GM12878 (cell line): ENCODE results near the gene HIBCH. TPM values are rescaled to one million over a fixed set of nuclear protein-coding genes. Genes with fewer than 3 reads are reported as not detected.

Experiments
- ATAC-seq: fragments of 200-7000 bp; cut with Tn5 transposase; 3 replicates; pipeline ENCODE4 v1.9.1; 2020; ENCODE audit warnings: mild to moderate bottlenecking, moderate library complexity
- BruUV-seq: library from RNA; stranded (reverse); fragments of 400-500 nt; replicated peaks from 2 replicates; lab custom pipeline; 2021; lab: Mats Ljungman, UMichigan
- CTCF ChIA-PET: fragments of 300-600 bp; sonication (Branson Sonifier 250); formaldehyde crosslinking; extraction: SDS; loops from one replicate; lab custom pipeline; 2021; ENCODE audit warnings: inconsistent platforms; lab: Yijun Ruan, JAX
- POLR2A ChIA-PET: fragments of 350-600 bp; formaldehyde crosslinking; extraction: SDS; loops from one replicate; lab custom pipeline; 2021; ENCODE audit warnings: inconsistent platforms; lab: Charles Lee
- RAD21 ChIA-PET: fragments of 300-600 bp; sonication (Branson Sonifier 250); formaldehyde crosslinking; loops from one replicate; lab custom pipeline; 2023; ENCODE audit warnings: antibody characterized with exemption; ENCODE audit not compliant: unreplicated experiment; lab: Charles Lee
- SMC1A ChIA-PET: fragments of 300-600 bp; sonication (Branson Sonifier 250); formaldehyde crosslinking; loops from one replicate; lab custom pipeline; 2023; ENCODE audit not compliant: unreplicated experiment, uncharacterized antibody; lab: Charles Lee
- DNase-seq: peaks from one replicate; pipeline ENCODE4 v3.0.0-alpha.2; 2011; ENCODE audit warnings: low read depth, low spot score
- FAIRE-seq: peaks from 3 replicates; lab custom pipeline; 2011; peaks lifted over from hg19 to GRCh38; lab: Jason Lieb, UNC
- H2AFZ ChIP-seq: 2 replicates; pipeline ENCODE4 v1.6.0; 2011; ENCODE audit warnings: low read depth, low read length, control low read depth; ENCODE audit not compliant: control insufficient read depth
- H3K27ac ChIP-seq: 2 replicates; pipeline ENCODE4 v1.5.1; 2011; ENCODE audit warnings: control low read depth; ENCODE audit not compliant: control insufficient read depth, insufficient read depth
- H3K27me3 ChIP-seq, 2 experiments: replicated peaks in 1 of 2; 2 replicates each; pipeline versions ENCODE4 v1.6.0 to v1.6.1; 2011; ENCODE audit warnings: low read length in 1 of 2; ENCODE audit not compliant: control insufficient read depth in 2 of 2, insufficient read depth in 2 of 2
- H3K36me3 ChIP-seq, 2 experiments: 2 replicates each; pipeline ENCODE4 v1.5.1; 2011; ENCODE audit warnings: low read length in 1 of 2; ENCODE audit not compliant: control insufficient read depth in 2 of 2, insufficient read depth in 2 of 2
- H3K4me1 ChIP-seq: 2 replicates; pipeline ENCODE4 v1.6.1; 2011; ENCODE audit warnings: mild to moderate bottlenecking, low read length, moderate library complexity, mixed read lengths; ENCODE audit not compliant: control insufficient read depth, insufficient read depth
- H3K4me2 ChIP-seq: 2 replicates; pipeline ENCODE4 v1.6.0; 2011; ENCODE audit warnings: control low read depth; ENCODE audit not compliant: control insufficient read depth, insufficient read depth
- H3K4me3 ChIP-seq: fragments of 200-600 bp; sonication (generic); 2 replicates; pipeline ENCODE4 v1.5.1; 2016
- H3K79me2 ChIP-seq: 2 replicates; pipeline ENCODE4 v1.6.0; 2011; ENCODE audit warnings: low read length; ENCODE audit not compliant: control insufficient read depth, insufficient read depth
- H3K9ac ChIP-seq: 2 replicates; pipeline ENCODE4 v1.8.0; 2011; ENCODE audit warnings: low read length, control low read depth, mixed read lengths; ENCODE audit not compliant: control insufficient read depth, insufficient read depth
- H3K9me3 ChIP-seq: replicated peaks from 3 replicates; pipeline ENCODE4 v1.5.1; 2011; ENCODE audit warnings: mild to moderate bottlenecking, low read length; ENCODE audit not compliant: control insufficient read depth, insufficient read depth
- H4K20me1 ChIP-seq: 2 replicates; pipeline ENCODE4 v1.6.0; 2011; ENCODE audit not compliant: control insufficient read depth, insufficient read depth
- CREB1 ChIP-seq: IDR thresholded peaks from 2 replicates; pipeline ENCODE4 v1.6.1; 2012; ENCODE audit warnings: low read depth, mild to moderate bottlenecking, inconsistent platforms
- EZH2 ChIP-seq: IDR thresholded peaks from 2 replicates; pipeline ENCODE4 v1.6.1; 2012; ENCODE audit warnings: low read depth, mild to moderate bottlenecking, control low read depth, inconsistent platforms, low read length, borderline replicate concordance; ENCODE audit not compliant: control insufficient read depth
- FOXM1 ChIP-seq: IDR thresholded peaks from 2 replicates; pipeline ENCODE4 v1.6.1; 2012; ENCODE audit warnings: low read depth, mild to moderate bottlenecking, inconsistent platforms, low read length, moderate library complexity
- IKZF2 ChIP-seq, 2 experiments: fragments of 450-650 bp; IDR thresholded peaks; 2 replicates each; pipeline ENCODE4 v1.6.1; 2017; ENCODE audit warnings: mild to moderate bottlenecking in 2 of 2, moderate library complexity in 2 of 2
- JUNB ChIP-seq: IDR thresholded peaks from 2 replicates; pipeline ENCODE4 v1.6.1; 2016; ENCODE audit warnings: antibody characterized with exemption, mild to moderate bottlenecking
- KAT2A ChIP-seq: conservative IDR thresholded peaks from 2 replicates; pipeline ENCODE4 v1.6.1; 2011; ENCODE audit warnings: low read depth, low read length; ENCODE audit not compliant: control insufficient read depth
- NBN ChIP-seq: fragments of 450-650 bp; IDR thresholded peaks from 2 replicates; pipeline ENCODE4 v1.6.1; 2016
- NFYA ChIP-seq: IDR thresholded peaks from 2 replicates; pipeline ENCODE4 v1.6.1; 2011; ENCODE audit warnings: low read depth, mild to moderate bottlenecking, low read length, improper control_type of control experiment, borderline replicate concordance
- NFYB ChIP-seq: IDR thresholded peaks from 2 replicates; pipeline ENCODE4 v1.6.1; 2011; ENCODE audit warnings: low read depth, mild to moderate bottlenecking, low read length, improper control_type of control experiment, moderate library complexity; ENCODE audit not compliant: insufficient read depth
- RAD51 ChIP-seq: fragments of 450-650 bp; IDR thresholded peaks from 2 replicates; pipeline ENCODE4 v1.6.1; 2016; ENCODE audit warnings: moderate library complexity, mild to moderate bottlenecking, inconsistent platforms
- SIN3A ChIP-seq: IDR thresholded peaks from 2 replicates; pipeline ENCODE4 v1.6.1; 2012; ENCODE audit warnings: low read depth, low read length, improper control_type of control experiment
- SIX5 ChIP-seq: IDR thresholded peaks from 2 replicates; pipeline ENCODE4 v1.6.1; 2011; ENCODE audit warnings: mild to moderate bottlenecking, low read depth, low read length, moderate library complexity; ENCODE audit not compliant: severe bottlenecking
- SPI1 ChIP-seq: IDR thresholded peaks from 2 replicates; pipeline ENCODE4 v1.6.1; 2011; ENCODE audit warnings: low read depth, mild to moderate bottlenecking, low read length, moderate library complexity, borderline replicate concordance; ENCODE audit not compliant: insufficient read depth
- SREBF2 ChIP-seq: IDR thresholded peaks from 2 replicates; pipeline ENCODE4 v1.6.1; 2012; ENCODE audit warnings: mild to moderate bottlenecking, low read length
- YY1 ChIP-seq: IDR thresholded peaks from 2 replicates; pipeline ENCODE4 v1.6.1; 2011; ENCODE audit warnings: low read depth, mild to moderate bottlenecking, low read length
- WGBS: methylation state at CpG from one replicate; pipeline ENCODE4 v1.1.6; 2016; ENCODE audit warnings: low lambda C conversion rate; ENCODE audit not compliant: insufficient replicate concordance, insufficient coverage; ENCODE audit errors: missing lambda C conversion rate; 5-methylcytosine and 5-hydroxymethylcytosine counted together
- in situ Hi-C: fragments of 300-500 bp; cut with MboI; formaldehyde crosslinking; loops from 9 replicates; pipeline ENCODE4 v1.14.3; 2018; ENCODE audit warnings: mixed read lengths
- intact Hi-C: fragments of 100-400 bp; cut with micrococcal nuclease; formaldehyde crosslinking; loops from one replicate; pipeline ENCODE4 v1.14.2; 2022; ENCODE audit not compliant: unreplicated experiment
- polyA plus RNA-seq, 11 experiments: library from polyadenylated mRNA; depleted of rRNA in 4 of 11; unstranded in 6 of 11; stranded (reverse) in 5 of 11; fragments of >200 nt; fragmentation: Nextera tagmentation in 4 of 11; fragmentation: Illumina TruSeq in 1 of 11; extraction: Ambion mirVana in 4 of 11; extraction: Trizol in 1 of 11; gene quantifications; 1 replicate in 1 of 11; 2 replicates in 10 of 11; pipeline versions ENCODE4 v1.2.1 to v1.2.3, GENCODE V29; 2011 to 2016; ENCODE audit warnings: inconsistent platforms in 2 of 11, missing spikeins in 2 of 11, low read depth in 1 of 11
- total RNA-seq, 4 experiments: library from RNA; depleted of rRNA in 3 of 4; stranded (reverse); fragments of >200 nt in 3 of 4; fragmentation: Illumina TruSeq in 1 of 4; extraction: Trizol in 1 of 4; gene quantifications; 2 replicates each; pipeline versions ENCODE4 v1.2.1 to v1.2.3, GENCODE V29; 2013 to 2021
- TF ChIP-seq, protein P1 (sequence below): IDR thresholded peaks from 2 replicates; pipeline ENCODE4 v1.6.1; 2011; ENCODE audit warnings: borderline replicate concordance, low read depth, mild to moderate bottlenecking, moderate library complexity, low read length; ENCODE audit not compliant: insufficient read depth, poor library complexity, severe bottlenecking
- TF ChIP-seq, protein P2 (sequence below): IDR thresholded peaks from 2 replicates; pipeline ENCODE4 v1.6.1; 2012; ENCODE audit warnings: low read depth, low read length, improper control_type of control experiment

Gene HIBCH
- total and polyA plus RNA-seq, 10 of the 15 experiments (the other 5 are each of a cell fraction or from before 2014, with no cell fraction given) = 22.3 to 81.0 (median 37.4) TPM

DNA sequence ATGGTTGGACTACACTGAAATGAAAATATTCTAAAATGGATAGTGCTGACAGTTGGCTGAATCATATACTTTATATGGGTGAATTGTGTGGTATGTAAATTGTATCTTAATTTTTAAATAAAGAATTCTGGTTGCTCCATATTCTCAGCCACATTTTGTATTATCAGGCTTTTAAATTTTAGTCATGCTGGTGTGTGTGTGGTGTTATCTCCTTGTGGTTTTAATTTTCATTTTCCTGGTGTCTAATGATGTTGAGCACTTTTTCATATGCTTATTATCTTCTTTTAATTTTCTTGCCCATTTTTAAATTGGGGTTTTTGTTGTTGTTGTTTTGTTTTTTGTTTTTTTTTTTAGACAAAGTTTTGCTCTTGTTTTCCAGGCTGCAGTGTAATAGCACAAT is 3.8 kb upstream of the HIBCH start:
- SMC1A ChIA-PET = no interaction called here
- in situ Hi-C loops = no loop called here

DNA sequence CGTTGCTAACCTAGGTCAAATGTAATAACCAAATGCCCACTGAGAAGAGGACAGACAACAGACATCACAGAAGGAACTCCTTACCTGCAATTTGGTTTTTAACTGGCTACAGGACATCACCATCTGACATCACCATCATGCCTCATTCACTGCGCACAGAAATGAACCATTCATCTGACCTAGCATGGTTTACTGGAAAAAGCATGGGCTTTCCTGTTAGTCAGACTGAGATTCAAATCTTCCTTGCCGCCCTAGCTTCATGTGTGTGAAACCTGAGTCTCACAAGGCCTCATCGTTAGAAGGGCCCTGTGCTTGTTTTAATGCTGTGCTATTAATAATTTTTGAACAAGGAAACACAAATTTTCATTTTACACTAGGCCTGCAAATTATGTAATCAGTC is 1.1 kb upstream of the HIBCH start:
- peak overlapping the region; percentile 77; the same call in 1 of the 2 replicates for H3K4me3 ChIP-seq
- ChIA-PET CTCF (interaction anchor here (0.9 to 2.1 kb wide), 5 partner anchors 18 to 227 kb away, joined by 3 to 11 read pairs (median 3); no protein-coding TSS in a partner anchor), POLR2A (interaction anchor here (2.1 to 4.7 kb wide), 3 partner anchors 10 to 40 kb away, joined by 4 to 19 read pairs (median 15); no protein-coding TSS in a partner anchor), SMC1A (interaction anchor here (0.7 to 2.7 kb wide), 3 partner anchors 21 to 40 kb away, joined by 3 to 15 read pairs (median 3); partner anchors contain the start of gene INPP1), RAD21 (interaction anchor here (1.0 to 1.6 kb wide), 2 partner anchors 18 to 24 kb away, joined by 3 to 6 read pairs; no protein-coding TSS in a partner anchor)
- in situ Hi-C loops = no loop called here
- 0 out of 2 replicates have a peak overlapping the region, but pooled peaks have one; percentile 7 for H3K9ac ChIP-seq
- intact Hi-C loops = no loop called here
- H3K36me3 ChIP-seq = no peaks in the 10 kb centered on the region
- peaks cover 6% of the 10 kb centered on the region for H3K4me1 ChIP-seq
- no peaks in the 10 kb centered on the region for H3K9me3 ChIP-seq
- 1% methylated on average over 4 of the region's 4 CpGs for WGBS
- H3K4me2 ChIP-seq = peak overlapping the region; percentile 85
- H2AFZ ChIP-seq = peak overlapping the region; percentile 89
- peak overlapping the region; percentile 76; the same call in 1 of the 2 replicates for H3K27ac ChIP-seq
- ATAC-seq (no peak), FAIRE-seq (no peak), DNase-seq (no peak)
- no peaks in the 10 kb centered on the region for H3K27me3 ChIP-seq
- H3K79me2 ChIP-seq = peaks cover 20% of the 10 kb centered on the region
- H4K20me1 ChIP-seq = no peaks in the 10 kb centered on the region
- no TSS peak for BruUV-seq
- TF ChIP-seq CREB1 = peak; percentile 88
- TF ChIP-seq, protein P1, sequence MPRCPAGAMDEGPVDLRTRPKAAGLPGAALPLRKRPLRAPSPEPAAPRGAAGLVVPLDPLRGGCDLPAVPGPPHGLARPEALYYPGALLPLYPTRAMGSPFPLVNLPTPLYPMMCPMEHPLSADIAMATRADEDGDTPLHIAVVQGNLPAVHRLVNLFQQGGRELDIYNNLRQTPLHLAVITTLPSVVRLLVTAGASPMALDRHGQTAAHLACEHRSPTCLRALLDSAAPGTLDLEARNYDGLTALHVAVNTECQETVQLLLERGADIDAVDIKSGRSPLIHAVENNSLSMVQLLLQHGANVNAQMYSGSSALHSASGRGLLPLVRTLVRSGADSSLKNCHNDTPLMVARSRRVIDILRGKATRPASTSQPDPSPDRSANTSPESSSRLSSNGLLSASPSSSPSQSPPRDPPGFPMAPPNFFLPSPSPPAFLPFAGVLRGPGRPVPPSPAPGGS = no peak
- TF ChIP-seq NFYB = no peak
- TF ChIP-seq YY1 = no peak
- peak; percentile 59 for TF ChIP-seq JUNB
- TF ChIP-seq SIX5 = no peak
- TF ChIP-seq KAT2A = no peak
- TF ChIP-seq NFYA = no peak
- no peak for TF ChIP-seq SIN3A
- TF ChIP-seq EZH2 = no peak
- TF ChIP-seq SREBF2 = no peak
- TF ChIP-seq RAD51 = no peak
- 0 out of 2 replicates have a peak, but pooled peaks have one; percentile 45 for TF ChIP-seq FOXM1
- TF ChIP-seq, protein P2, sequence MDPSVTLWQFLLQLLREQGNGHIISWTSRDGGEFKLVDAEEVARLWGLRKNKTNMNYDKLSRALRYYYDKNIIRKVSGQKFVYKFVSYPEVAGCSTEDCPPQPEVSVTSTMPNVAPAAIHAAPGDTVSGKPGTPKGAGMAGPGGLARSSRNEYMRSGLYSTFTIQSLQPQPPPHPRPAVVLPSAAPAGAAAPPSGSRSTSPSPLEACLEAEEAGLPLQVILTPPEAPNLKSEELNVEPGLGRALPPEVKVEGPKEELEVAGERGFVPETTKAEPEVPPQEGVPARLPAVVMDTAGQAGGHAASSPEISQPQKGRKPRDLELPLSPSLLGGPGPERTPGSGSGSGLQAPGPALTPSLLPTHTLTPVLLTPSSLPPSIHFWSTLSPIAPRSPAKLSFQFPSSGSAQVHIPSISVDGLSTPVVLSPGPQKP = no peak
- no peak for TF ChIP-seq SPI1

More for the DNA sequence above, 3.8 kb upstream of the HIBCH start:
- ChIA-PET POLR2A (no interaction called here), CTCF (no interaction called here), RAD21 (no interaction called here)
- no TSS peak for BruUV-seq
- H3K36me3 ChIP-seq = no peaks in the 10 kb centered on the region
- no peak overlapping the region for H3K27ac ChIP-seq
- ATAC-seq = no peak
- H3K4me3 ChIP-seq = no peak overlapping the region
- intact Hi-C loops = no loop called here
- DNase-seq = no peak
- H3K27me3 ChIP-seq = no peaks in the 10 kb centered on the region; a peak in 1 of 4 replicates
- peaks cover 9% of the 10 kb centered on the region for H3K79me2 ChIP-seq
- H3K4me1 ChIP-seq = peaks cover 6% of the 10 kb centered on the region
- TF ChIP-seq IKZF2 (IDR thresholded peaks at IDR 0.05) (no peak), NBN (no peak)
- TF ChIP-seq, all 136 proteins: peak for 0
- no peak overlapping the region for H3K4me2 ChIP-seq
- H4K20me1 ChIP-seq = no peaks in the 10 kb centered on the region
- H3K9me3 ChIP-seq = no peaks in the 10 kb centered on the region
- FAIRE-seq = no peak
- H2AFZ ChIP-seq = no peak overlapping the region
- no peak overlapping the region for H3K9ac ChIP-seq
